LNCAP (cell line): ENCODE measurements around the gene GSC2.

Experiments
- TF ChIP-seq, protein P1 (sequence below): fragments of 450-650 bp; IDR thresholded peaks from 2 replicates; pipeline ENCODE4 v1.5.1; 2017; ENCODE audit warnings: mild to moderate bottlenecking

Gene GSC2

DNA sequence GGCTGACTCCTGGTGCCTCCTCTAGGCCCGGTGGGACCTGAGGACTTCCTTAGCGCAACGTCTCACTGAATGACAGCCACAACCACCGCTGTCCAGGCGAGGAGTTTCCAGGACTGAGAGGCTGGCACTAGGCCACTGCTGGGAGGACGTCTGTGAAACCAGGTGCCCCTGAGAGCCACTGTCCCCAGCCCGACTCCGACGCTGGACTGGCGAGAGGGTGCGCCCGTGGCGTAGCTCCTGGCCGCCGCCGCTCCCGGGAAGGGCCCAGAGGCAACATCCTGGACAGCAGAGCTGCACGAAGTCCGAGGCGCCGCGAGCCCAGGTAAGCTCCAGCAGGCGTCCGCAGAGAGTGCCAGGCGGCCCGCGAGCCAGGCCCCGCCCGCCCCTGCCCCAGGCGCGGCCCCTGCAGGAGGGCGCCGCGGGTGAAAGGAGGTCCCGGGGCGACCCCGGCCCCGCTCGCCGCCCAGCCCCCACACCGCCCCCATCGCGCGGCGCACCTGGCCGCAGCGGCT, 28.4 kb downstream of the GSC2 start:
- TF ChIP-seq, protein P1, sequence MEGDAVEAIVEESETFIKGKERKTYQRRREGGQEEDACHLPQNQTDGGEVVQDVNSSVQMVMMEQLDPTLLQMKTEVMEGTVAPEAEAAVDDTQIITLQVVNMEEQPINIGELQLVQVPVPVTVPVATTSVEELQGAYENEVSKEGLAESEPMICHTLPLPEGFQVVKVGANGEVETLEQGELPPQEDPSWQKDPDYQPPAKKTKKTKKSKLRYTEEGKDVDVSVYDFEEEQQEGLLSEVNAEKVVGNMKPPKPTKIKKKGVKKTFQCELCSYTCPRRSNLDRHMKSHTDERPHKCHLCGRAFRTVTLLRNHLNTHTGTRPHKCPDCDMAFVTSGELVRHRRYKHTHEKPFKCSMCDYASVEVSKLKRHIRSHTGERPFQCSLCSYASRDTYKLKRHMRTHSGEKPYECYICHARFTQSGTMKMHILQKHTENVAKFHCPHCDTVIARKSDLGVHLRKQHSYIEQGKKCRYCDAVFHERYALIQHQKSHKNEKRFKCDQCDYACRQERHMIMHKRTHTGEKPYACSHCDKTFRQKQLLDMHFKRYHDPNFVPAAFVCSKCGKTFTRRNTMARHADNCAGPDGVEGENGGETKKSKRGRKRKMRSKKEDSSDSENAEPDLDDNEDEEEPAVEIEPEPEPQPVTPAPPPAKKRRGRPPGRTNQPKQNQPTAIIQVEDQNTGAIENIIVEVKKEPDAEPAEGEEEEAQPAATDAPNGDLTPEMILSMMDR: no peak

DNA sequence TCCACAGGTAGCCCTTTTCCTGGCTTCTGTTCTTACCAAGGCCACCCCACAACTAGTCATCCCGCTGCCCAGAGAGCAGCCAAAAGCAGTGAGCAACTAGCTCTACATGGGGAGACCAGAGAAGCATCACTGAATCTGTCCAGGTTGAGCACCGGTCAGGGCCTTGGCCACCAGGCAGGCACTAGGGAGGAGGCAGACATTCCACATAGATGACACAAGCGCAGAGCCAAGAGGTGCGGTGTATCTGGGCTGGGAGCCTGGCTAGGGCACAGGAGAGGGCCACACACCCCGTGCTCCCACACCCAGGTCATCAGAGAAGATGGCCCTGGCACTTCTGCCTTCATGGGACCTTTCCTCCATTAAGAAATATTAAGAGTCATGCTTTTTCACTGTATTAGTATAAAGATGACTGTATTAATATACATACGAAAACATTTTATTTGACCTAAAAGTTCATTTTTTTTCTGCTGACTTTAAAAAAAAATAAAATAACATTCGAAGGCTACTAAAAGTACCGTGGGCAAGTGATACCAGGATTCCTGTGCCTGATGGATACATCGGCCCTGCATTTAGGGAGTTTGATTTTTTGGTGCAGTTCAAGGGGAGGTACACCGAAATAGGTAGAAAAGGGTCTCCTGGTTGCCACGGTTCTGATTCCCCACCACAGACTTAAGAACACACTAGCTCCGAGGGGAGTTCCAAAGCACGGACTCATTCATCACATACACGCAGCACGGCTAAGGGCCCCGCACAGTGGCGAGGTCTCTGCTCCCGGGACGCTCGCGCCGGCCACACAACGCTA, 29.1 kb downstream of the GSC2 start:
- TF ChIP-seq, protein P1: no peak

DNA sequence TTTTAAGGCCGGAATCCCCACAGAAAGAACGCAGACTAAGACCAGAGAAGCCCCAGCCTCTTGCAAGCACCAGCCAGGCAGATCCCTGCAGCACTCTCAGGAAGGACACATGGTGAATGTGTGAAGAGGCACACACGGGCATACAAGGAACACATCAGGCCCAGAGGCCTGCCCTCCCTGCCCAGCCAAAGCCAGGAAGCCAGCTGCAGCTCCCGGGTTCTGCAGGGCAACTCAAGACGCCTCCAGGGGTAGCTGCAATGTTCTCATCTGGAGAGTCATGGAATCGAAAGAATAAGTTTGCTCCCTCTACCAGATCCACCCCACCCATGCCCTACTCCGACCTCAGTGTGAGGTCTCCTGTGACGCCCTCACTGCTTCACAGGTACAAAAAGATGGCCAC, 30.1 kb downstream of the GSC2 start:
- TF ChIP-seq, protein P1: no peak

DNA sequence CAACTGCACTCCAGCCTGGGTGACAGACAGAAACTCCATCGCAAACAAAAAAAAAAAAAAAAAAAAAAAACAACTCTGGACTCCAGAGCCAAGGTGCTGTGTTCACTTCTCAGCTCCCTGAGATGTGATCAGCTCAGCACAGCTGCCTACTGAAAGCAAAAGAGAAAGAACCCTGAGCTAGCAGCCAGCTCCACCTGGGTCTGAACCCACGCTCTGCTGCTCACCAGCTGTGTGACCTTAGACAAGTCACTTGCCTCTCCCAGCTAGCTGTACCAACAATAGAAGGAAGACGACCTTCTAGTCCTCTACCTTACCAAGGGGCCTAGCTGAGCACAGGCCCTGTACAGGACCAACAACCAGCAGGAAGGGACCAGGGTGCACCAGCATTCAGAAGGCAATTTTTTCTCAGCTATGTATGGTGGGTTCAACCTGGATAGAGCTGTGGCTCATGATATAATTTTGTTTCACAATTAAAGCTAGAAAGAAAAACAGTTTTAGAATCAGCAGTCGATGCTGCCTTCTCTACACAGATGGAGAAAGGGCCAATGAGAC, 31.7 kb downstream of the GSC2 start:
- TF ChIP-seq, protein P1: no peak

DNA sequence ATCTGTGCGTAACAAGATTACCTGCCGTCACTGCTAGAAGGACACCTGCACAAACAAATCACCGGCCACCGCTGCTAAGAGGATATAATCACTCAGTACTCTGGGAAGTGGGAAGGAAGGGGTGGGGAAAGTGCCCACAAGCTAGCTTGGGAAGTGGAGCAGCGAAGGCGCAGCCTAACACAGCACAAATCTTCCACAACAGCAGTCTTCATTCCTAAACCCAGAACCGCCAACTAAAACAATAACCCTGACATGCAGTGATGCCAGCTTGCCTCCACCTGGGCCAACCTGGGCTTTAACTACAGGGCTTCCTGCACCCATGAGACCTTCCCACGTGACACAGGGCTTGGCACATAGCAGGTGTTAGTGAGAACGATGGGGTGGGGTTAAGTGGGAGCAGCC, 33.0 kb downstream of the GSC2 start:
- TF ChIP-seq, protein P1: no peak

DNA sequence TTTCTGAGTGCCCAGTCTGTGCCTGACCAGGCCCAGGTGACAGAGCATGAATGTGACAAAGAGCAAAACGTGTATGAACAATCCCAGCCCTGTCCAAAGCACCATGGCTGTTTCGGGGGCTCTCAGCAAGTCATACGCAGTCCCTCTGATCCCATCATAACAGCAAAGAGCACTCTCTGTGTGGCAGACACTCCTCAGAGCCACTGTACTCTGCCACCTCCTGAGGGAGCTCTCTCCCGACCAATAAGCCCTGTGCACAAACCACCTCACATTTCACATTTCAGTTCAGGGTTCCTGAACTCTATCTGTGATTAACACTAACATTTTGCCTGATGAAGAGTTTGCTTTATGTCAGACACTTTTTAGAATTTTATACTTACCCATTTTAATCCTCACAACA, 34.5 kb downstream of the GSC2 start:
- TF ChIP-seq, protein P1: no peak

DNA sequence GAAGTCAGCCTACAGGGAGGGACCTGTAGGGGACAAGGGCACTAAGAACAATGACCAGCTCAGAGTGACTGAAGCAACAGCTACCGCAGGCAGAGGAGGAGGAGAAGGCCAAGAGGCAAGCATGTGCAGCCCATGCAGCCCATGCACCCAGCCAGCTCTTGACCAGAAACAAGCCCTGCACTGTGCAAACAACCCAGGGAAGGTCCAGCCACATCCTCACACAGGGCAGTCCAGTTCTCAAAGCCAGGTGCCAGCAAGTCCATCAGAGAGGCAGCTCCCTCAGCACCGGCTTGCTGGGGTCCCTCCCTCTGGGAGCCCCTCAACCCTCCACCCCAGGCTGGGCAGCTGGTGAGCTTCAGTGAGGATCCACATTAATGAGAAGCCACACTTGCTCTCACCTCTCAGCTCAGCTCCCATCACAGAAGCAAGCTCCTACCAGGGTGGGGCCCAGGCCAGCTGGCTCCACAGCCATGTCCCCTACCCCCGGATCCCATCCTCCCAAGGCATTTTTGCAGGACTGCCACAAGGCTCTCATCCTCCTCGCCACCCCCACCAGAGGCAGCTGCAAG, 35.0 kb downstream of the GSC2 start:
- TF ChIP-seq, protein P1: no peak
